ENCODE results near the gene HOXC5. TPM values are rescaled to one million over a fixed set of nuclear protein-coding genes. Genes with fewer than 3 reads are reported as not detected.

HOXC5 gene
- 1.4 TPM for total RNA-seq

DNA sequence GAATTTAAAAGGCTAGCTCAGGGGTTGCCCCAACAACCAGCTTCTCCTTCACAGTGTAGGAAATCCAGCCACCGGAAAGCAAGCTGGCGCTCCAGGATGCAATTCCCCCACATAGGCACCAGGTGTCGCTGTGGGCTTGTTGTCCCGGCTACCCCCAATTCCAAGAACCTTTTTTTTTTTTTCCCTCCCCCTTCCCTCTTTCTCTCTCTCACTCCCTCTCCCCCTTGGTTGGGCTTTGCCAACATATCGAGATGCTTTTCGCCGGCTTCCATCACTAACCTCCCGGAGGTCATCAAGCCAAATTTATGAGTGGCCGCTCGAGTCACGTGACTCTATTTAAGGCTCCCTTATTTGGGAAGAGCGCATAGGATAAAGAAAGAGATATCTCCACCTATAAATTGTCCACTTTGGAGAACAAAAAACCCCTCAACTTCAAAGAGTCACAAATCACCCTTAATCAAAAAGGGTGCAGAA lies at the start of gene HOXC5:
Gene HOXC5, plus strand, starts transcription at position 424 of the 474 bp plus-strand sequence. CDS start 73 bp downstream, outside the sequence.
- DNase-seq, result peak; percentile 93

DNA sequence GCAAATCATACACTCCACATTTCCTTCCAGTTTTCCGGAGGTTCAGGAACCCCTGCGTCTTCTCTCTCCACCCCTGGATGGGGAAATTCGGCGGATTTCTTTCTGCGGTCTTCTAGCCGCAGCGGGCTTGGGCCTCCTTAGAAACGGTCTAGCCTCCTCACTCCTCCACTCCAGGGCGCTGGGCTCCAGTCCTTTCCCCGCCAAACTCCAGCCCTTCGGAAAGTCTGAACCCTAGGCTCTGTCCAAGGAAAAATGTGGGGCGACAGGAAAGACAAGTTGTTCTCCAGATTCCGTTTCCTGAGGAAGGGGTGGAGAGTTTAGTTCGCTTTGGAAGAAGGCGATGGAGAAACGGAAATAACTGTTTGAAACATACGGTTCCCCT lies 49.3 kb upstream of the HOXC5 start:
- no peak for DNase-seq

DNA sequence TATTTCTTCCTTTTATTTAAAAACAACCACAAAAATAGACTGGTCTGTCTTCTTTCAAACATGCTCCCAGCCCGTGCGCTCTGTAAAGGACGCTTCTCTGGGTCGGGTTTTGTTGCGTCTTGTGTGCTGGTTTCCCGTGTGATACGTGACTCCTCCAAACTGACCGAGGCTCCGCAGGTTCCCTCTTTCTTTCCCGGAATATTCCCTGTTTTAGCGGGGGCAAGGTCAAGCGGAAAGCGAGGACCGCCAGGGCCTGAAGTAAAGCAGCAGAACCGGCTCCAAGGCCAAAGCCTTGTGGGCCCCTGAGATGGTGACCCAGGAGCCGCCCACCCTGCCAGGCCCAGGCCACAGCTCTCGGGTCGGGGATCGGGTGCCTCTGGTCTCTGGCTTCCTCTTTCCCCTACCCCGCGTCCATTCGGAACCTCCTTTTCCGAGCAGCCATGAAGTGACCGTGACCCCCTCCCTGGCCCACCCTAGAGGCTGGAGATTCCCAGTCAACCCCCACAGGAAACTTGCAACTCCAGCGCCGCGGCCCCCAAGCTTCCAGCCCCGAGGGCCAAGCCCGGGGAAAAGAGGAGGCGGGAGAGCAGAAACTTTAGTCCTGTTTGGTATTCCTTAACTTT lies 48.8 kb upstream of the HOXC5 start:
- no peak for DNase-seq

DNA sequence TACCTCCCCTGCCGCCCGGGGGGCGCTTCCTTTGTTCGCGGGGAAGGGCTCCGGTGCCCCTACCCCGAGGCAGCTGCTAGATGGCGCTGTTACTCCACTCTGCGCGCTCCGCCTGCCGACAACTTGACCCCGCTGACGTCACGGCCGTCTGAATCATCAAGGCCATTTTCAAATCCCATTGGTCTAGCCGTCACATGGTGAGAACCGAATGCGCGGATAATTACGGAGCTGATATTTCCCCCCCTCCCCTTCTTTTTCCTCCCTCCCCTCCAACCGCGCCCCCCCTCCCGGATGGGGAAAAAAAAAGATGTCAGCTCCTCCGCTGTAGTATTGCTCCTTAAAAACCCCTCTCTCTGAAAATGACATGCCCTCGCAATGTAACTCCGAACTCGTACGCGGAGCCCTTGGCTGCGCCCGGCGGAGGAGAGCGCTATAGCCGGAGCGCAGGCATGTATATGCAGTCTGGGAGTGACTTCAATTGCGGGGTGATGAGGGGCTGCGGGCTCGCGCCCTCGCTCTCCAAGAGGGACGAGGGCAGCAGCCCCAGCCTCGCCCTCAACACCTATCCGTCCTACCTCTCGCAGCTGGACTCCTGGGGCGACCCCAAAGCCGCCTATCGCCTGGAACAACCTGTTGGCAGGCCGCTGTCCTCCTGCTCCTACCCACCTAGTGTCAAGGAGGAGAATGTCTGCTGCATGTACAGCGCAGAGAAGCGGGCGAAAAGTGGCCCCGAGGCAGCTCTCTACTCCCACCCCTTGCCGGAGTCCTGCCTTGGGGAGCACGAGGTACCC lies 47.8 kb upstream of the HOXC5 start, which contains the start of gene HOXC10:
Gene HOXC10, plus strand, starts transcription at position 246 of the 791 bp plus-strand sequence. Its CDS starts 114 bp downstream, at position 360.
- peak; percentile 100 for DNase-seq

DNA sequence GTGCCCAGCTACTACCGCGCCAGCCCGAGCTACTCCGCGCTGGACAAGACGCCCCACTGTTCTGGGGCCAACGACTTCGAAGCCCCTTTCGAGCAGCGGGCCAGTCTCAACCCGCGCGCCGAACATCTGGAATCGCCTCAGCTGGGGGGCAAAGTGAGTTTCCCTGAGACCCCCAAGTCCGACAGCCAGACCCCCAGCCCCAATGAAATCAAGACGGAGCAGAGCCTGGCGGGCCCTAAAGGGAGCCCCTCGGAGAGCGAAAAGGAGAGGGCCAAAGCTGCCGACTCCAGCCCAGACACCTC lies 47.2 kb upstream of the HOXC5 start:
- no peak for DNase-seq

DNA sequence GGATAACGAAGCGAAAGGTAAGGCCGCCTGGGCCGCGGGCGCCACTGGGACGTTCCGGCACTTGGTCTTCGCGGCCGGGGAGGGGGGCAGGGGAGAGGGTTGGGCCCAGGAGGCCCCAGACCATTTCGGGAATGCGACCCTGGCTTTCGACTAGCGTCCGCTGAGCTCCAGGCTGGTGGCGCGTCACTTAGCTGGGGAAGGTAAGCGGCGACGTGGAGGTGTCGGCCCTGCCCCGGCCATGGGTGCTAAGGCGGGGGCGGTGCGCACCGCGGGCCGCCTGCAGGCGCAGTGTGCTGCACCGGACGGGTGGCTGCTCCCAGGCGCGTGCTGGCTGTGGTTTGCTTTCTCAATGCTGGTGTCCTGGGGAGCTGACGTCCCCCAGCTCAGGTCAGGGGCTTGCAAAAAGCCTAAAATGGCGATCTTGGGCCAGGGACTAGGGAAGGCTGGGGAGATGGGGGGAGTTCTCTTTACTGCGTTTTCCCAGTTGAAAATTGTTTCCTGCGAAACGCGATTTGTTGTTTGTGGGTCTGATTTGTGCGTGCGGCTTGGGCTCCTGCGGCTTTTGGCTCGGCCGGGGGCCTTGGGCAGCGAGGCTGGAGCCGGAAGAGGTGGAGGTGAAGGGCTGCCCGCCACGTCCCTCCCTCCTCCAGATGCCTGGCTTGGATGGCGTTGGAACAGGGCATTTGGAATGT lies 46.7 kb upstream of the HOXC5 start:
- DNase-seq, result no peak

DNA sequence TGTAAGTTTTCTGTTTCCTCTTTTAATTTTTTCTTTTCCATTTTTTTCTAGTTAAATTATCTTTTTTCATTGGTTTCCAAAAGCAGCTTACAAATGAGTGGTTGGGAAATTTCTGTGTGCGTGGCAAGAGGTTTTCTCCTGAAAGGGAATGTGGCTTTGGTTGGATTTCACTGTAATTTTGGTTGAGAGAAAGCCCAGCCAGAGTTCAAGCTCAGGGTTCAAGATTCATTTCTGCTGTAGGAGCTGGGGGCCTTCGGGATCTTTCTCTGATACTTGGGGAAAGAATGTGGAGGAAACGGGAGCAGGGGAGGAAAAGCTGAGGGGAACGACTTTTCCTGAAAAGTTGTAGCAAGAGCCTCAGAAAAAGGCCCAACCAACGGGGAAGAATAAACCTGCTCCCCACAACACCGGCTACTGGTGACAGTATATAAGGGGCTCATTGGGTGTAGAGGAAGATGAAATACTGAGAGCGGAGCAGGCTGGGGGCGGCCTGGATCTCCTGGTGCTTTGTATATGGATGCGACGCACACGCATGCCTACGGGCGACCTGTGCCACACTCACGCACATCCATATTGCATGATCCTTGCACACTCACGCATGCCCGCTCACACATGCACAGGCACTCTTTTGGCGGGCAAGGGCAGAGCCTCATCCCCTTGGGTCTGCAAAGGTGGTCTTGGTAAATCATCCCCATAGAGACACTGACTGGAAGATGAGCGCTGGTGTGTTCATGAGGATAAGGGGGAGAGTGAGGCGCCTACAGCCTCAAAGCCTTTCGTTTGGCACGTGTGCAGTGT lies 46.0 kb upstream of the HOXC5 start:
- no peak for DNase-seq

DNA sequence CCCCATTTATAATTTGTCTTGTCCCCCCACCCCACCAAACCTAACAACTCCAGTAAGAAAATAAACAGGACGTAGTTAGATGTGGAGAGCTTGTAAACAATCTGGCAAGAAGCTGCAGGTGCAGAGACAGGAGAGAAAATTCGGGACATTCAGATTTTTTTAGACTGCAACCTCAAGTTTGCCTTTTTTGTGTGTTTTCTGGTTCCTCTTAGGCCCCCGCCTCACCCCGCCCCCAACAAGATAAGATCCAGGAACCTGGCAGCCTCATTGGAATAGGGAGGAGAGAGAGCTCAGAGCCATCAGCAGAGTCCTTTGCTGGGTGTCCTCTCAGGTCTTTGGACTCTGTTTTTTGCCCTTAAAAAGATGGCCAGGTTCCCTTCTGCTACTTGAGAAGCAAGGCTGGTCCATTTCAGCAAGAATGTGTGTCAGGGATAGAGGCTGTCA lies 45.0 kb upstream of the HOXC5 start:
- no peak for DNase-seq

DNA sequence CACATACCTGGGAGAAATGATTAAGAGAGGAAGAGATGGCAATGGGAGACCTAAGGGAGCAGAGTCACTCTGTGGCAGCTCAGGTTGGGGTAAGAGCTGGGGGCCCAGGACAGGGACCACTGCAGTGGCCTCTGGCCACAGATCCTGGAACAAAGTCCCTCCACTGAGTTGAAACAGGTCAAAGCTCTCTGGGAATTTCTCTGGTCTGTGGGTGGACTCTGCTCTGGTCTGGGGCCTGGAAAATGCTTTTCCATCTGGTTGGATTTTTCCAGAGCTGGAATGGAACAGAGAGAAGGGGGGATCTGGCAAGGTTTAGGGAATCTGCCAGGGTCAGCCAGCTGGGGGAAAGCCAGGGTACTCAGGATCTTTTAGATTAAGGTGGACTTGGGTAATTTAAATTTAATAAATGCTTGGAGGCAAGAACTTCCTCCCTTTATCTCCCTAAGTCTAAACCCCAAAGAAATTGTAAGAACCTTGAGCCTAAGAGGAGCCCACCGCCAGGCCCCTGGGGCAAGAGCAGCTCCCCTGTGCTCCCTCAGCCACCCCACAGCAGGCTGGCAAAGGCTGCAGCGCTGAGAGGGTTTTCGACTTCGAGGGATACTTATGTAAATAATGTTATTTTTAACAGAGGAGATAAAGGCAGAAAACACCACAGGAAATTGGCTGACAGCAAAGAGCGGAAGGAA lies 44.2 kb upstream of the HOXC5 start:
- no peak for DNase-seq

DNA sequence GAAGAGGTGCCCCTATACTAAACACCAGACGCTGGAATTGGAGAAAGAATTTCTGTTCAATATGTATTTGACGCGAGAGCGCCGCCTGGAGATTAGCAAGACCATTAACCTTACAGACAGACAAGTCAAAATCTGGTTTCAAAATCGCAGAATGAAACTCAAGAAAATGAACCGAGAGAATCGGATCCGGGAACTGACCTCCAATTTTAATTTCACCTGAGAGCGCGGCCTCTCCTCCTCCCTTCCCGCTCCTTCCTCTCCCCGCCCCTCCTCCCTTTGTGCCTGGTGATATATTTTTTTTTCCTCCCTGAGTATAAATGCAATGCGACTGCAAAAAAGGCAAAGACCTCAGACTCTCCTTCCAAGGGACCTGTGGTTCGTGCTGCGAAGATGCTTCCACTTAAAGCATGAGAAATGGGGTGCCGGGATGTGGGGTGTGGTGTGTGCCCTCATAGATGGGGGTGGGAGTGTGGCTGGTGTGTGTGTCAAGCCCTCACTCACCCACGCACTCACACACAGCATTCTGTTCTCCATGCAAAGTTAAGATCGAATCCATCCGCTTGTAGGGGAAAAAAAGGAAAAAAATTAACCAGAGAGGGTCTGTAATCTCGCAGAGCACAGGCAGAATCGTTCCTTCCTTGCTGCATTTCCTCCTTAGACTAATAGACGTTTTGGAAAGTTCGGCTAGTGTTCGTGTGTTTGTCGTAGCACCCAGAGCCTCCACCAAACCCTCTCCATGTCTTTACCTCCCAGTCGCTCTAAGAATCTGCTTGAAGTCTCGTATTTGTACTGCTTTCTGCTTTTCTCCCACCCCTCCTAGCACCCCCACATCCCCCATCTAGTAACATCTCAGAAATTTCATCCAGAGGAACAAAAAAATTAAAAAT lies 43.4 kb upstream of the HOXC5 start:
- DNase-seq, result peak; percentile 84

DNA sequence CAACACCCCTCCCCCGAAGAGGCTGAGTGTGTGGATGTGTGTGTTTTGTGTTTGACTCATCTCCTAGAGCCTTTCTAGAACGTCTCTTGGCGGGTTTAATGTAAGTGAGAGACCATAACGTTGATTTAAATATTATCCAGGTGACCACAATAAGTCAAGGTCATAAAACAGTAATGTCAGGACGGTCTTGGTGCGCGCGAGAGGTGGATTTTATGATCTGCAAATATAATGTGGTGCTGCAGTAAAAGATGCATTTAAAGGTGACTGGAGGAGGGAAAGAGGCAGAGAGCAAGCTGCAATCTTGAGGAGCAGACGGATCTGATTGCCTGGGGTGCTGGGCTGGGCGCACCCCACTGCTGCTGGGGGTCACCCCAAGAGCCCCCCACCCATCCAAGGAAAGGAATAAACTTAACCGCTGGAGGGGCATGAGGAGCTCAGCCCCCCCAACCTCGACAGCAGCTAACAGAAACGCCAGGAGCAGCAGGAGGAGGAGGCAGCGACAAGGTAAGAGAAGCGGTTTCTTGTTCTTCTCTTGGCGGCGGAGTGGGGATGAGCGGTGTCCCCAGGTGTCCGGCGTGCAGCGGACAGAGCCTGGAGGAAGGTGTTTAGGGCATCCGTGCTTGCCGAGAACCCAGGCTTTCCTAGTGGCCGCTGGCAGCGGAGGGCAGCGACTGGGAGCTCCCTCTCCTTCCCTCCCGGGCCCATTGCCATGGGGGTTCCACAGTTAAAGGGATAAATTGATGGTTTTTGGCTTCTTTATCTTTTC lies 42.4 kb upstream of the HOXC5 start:
- no peak for DNase-seq

DNA sequence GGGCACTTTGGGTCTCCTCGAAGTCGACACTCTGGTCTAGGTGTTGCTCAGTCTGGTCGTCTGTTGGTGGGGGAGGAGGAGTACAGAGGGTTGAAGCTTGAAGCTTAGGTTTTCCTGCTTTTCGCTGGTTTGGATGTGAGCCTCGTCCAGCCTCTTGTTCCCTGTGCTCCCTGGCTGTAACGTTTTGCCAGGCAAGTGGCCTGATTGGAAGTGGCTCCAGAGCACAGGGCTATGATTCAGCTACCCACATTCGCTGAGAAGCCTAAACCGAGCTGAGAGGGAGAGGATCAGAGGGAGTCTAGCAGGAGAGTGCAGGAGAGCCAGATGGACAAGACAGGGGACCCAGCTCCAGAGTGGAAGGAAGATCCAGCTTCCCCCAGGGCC lies 41.8 kb upstream of the HOXC5 start:
- DNase-seq, result no peak

DNA sequence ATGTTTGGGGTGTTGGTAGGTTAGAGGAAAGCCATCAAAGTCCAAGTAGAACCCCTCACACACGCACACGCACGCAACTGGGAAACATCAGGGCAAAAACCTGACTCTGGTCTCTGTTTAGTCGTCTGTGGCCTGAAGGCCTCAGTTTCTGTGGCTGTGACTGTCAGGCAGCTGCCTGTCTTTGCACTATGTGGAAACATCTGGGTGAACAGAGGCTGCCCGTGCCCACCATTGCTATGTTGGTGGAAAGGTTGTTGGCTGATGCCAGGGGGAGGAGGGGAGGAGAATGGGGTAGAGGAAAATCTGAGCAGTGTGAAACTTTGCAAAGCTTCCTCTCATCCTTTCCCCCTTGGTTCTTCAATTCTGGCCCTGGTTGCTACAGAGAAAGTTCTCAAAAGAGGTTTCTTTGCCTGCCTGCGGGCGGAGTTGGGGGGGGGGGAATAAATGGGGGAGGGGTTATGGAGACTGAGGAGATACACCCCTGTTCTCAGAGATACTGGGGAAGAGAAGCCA lies 40.4 kb upstream of the HOXC5 start:
- DNase-seq, result no peak

DNA sequence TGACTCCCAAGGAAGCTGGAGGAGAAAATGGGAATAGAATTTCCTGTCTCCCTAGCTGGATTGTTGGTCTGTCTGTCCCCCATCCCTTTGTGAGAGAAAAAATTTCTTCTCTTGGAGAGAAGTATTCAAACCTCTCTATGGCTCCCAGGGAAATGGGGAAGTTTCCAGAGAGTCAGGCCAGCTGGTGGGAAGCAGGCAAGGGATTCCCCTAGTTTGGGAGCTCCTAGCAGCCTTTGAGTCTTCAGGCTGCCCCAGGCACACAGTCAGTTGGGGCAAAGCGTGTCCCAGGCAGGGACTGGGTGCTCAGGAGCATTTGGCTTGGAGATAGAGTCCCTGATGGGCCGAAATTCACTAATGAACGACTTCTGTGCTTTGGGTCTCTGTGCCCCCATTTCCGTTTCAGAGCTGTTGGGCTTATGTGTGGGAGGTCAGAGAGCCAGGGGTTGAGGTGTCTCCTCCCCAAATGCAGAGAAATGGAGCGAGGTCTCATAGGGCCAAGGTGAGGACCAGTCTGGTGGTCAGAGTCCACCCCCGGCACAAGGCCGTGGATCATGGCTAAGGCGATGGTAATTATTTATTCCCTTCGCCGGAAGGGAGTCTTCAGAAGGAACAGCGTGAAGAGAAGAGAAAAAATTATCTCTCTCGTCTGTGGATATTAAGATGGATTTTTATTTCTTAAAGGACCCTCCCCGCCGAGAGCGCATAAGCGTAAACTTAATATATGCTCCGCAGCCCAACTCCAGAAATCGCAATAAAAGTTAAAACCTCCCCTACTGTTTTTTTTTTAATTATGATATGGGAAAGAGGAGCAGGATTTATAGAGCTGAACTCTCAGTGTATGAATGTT lies 39.5 kb upstream of the HOXC5 start:
- DNase-seq, result no peak

DNA sequence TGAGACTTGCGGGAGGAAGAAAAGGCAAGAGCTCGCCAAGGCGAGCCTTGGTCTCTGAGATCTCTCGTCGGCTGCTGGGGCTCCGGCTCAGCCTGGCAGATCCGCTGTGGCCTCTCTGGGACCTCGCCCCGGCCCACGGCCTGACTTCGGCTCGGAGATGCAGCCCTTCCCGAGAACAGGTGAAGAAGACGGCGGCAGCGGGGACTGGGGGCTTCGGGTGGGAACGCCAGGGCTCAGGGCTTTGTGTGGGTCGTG lies 38.9 kb upstream of the HOXC5 start:
- DNase-seq, result no peak

DNA sequence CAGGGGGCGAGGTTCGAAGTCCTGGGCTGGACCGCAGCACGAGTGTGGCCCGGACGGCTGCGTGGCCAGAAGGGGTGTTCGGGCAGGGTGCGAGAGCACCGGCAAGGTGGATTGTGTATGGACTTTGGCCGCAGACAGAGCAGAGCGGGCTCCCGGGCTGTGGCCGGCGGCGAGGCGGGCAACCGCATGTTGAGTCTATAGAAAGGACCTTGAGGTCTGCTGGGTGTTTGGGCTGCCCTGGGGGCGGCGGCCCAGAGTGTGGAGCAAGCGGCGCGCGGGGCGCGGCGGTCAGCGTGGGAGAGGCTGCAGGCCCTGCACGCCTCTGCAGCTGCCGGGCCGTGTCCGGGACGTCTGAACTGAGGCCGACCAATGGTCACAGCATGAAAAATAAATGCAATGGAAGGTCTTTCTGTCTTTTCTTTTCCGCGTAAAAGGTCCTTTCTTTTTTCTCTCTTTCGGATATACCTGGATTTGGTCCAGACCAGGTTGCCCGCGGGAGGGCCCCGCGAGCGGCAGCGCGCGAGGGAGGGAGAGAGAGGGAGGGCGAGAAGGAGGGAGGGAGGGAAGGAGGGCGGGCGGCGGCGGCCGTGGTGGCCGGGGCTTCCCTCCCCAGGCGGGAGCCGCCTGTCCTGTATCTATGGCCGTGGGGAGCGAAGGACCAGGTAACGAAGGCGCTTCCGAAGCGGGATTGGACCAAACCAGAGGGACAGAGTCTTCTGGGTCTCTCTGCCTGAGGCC lies 38.4 kb upstream of the HOXC5 start:
- no peak for DNase-seq

DNA sequence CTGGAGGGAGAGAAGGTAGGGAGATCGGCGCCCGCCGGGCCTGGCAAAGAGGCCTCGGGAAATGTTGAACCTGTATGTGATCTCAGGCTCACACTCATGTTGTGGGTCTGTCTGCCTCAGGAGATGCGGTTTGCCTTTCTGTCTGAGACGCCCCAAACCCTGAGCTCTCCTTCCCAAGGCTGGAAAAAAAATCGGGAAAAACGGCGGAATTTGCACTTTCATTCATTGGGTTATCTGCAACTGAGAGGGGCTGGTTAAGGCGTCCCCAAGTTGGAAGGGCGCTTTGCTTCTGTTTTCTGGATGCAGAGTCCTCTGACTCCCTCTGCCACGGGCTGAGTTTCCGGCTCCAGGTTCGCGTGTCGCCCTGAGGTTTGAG lies 37.9 kb upstream of the HOXC5 start:
- DNase-seq, result no peak
